22Rv1 (cell line): ENCODE data around the gene BRD4.

ENCODE experiments used
- H3K27ac ChIP-seq: fragments of 450-650 bp; 2 replicates; pipeline ENCODE4 v1.5.1; 2017
- ZFX ChIP-seq: fragments of 450-650 bp; IDR thresholded peaks from 2 replicates; pipeline ENCODE4 v1.6.1; 2017; ENCODE audit warnings: antibody characterized with exemption, borderline replicate concordance
- TF ChIP-seq, protein P1 (sequence below): fragments of 450-650 bp; IDR thresholded peaks from 2 replicates; pipeline ENCODE4 v1.5.1; 2017; ENCODE audit warnings: mild to moderate bottlenecking

The BRD4 gene

DNA sequence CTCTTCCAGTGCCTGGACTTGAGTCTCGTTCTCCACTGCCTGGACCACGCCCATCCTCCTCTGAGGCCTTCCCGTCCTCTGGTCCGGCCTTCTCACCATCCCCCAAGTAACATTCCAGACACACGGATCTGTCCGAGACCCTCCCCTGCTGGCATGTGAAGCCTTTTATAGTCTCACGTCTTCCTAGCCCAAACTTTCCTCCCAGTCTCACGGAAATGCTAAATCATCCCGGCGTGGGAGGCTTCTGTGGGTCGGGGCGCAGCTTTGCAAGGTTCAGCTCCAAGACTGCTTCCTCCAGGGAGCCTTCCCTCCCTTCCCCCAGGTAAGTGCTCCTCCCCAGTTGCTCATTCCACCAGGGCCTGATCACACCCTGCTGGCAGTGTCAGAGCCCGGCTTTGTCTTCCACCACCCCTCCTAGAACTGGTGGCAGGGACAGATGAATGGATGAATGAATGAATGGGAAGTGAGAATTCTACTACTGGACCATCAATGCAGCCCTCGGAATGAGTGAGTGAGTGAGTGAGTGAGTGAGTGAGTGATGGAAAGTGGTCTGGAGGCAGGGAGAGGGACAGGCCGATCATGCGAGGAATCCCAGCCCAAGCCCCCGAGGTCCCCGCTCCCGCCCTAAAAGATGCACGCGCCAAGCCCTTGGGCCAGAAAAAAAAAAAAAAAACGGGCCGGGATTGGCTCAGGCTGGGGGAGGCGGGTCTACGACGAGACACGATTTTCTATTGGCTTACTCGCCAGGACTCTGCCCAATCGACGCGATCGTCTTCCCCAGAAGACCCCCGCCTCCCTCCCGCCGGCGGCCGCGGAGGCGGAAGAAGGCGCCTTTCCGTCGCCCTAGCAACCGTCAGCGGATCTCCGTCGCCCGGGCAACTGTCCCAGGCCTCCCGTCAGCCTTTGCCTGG lies 109.3 kb downstream of the BRD4 start:
- TF ChIP-seq, protein P1, sequence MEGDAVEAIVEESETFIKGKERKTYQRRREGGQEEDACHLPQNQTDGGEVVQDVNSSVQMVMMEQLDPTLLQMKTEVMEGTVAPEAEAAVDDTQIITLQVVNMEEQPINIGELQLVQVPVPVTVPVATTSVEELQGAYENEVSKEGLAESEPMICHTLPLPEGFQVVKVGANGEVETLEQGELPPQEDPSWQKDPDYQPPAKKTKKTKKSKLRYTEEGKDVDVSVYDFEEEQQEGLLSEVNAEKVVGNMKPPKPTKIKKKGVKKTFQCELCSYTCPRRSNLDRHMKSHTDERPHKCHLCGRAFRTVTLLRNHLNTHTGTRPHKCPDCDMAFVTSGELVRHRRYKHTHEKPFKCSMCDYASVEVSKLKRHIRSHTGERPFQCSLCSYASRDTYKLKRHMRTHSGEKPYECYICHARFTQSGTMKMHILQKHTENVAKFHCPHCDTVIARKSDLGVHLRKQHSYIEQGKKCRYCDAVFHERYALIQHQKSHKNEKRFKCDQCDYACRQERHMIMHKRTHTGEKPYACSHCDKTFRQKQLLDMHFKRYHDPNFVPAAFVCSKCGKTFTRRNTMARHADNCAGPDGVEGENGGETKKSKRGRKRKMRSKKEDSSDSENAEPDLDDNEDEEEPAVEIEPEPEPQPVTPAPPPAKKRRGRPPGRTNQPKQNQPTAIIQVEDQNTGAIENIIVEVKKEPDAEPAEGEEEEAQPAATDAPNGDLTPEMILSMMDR = no peak
- TF ChIP-seq ZFX = no peak
- H3K27ac ChIP-seq = peak overlapping the region; percentile 43

DNA sequence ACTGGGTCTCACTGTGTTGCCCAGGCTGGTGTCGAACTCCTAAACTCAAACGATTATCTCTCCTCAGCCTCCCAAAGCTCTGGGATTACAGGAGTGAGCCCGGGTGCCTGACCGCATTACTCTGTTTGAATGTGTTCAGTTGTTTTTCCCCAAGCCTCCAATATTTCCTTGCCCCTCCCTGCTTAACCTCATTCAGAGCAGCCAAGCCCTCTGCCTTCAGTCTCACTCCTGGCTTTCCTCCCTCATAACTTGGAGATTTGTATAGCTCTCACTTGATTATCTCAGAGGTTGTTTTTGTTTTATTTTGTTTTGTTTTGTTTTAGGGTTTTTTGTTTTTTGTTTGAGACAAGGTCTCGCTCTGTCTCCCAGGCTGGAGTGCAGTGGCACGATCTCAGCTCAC lies 111.5 kb downstream of the BRD4 start:
- no peak overlapping the region for H3K27ac ChIP-seq
- TF ChIP-seq, protein P1 = no peak
- no peak for TF ChIP-seq ZFX

- H3K27ac ChIP-seq = no peak overlapping the region
- TF ChIP-seq ZFX = no peak
- TF ChIP-seq, protein P1 = no peak
Observed at GRCh38 chr19:15218501-15218900, 113.8 kb downstream of the BRD4 start.

DNA sequence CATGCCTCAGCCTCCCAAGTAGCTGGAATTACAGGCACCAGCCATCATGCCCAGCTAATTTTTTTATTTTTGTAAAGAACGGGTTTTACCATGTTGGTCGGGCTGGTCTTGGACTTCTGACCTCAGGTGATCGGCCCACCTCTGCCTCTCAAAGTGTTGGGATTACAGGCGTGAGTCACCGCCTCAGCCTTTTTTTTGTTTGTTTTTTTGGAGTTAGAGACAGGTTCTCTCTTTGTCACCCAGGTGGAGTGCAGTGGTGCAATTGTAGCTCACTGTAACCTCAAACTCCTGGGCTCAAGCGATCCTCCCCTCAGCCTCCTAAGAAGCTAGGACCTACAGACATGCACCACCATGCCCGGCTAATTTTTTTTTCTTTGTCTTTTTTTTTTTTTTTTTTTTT lies 116.0 kb downstream of the BRD4 start:
- no peak overlapping the region for H3K27ac ChIP-seq
- TF ChIP-seq, protein P1 = no peak
- TF ChIP-seq ZFX = no peak

DNA sequence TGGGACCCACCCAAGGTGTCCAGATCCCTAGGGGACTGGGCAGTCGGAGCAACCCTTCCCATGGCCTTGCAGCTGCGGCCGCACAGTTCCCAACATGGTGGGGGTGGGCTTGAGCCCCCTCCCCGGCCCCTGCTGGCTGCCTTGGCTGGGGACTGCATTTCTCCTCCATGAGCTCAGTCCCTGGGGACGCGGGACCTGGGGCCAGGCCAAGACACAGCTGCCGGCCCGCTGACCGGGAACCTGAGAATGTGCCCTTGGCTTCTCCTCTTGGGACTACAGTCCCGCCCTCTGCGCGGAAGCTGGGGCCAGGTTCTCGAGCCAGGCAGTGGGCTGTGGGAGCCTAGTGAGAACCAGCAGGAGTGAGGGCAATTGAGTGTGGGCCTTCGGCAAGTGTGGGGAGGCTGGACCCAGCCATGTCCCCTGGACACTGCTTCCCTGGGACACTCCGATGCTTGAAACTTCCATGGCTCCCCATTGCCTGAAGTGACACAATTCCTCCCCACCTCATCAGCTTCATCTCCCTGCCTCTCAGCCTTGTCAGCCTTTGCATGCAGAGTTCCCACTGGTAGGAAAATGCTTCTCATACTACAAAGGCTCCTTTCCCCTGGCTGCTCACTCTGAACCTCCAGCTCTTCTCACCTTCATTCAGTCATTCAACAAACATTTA lies 118.5 kb downstream of the BRD4 start:
- no peak for TF ChIP-seq ZFX
- TF ChIP-seq, protein P1 = no peak
- H3K27ac ChIP-seq = no peak overlapping the region

DNA sequence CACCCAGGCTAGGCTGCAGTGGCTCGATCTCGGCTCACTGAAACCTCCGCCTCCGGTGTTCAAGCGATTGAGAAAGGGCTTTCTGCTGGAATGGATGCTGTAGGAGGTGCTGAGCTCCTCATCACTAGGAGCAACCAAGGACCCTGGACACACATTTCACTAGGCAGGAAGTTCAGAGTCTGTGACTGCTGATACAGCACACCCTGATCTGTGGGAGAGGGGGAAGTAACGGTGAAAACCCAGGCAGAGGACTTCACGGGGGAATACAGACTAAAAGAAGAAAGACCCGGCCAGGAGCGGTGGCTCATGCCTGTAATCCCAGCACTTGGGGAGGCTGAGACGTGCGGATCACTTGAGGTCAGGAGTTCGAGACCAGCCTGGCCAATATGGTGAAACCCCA lies 119.6 kb downstream of the BRD4 start:
- H3K27ac ChIP-seq = no peak overlapping the region
- TF ChIP-seq ZFX = no peak
- TF ChIP-seq, protein P1 = no peak

- H3K27ac ChIP-seq = no peak overlapping the region
- no peak for TF ChIP-seq ZFX
Observed at GRCh38 chr19:15210323-15210781, 122.0 kb downstream of the BRD4 start.
